ENCODE data around the gene ANGPTL5. TPM values are rescaled to one million over a fixed set of nuclear protein-coding genes. Genes with fewer than 3 reads are reported as not detected.
A peak's percentile ranks its signal among the peaks of the same experiment; 100 is the strongest.
"Not testable (repeated sequence)": the region's sequence is repeated elsewhere in the genome, so short reads cannot be mapped to it uniquely, and the experiment has no call there.

The ANGPTL5 gene
- not detected for total RNA-seq

GRCh38 chr11:101916422-101916821 lies at the start of gene ANGPTL5:
Gene ANGPTL5 (minus strand): TSS chr11:101916522. CDS start chr11:101907909, 8,613 bp downstream.
- peak within 1 kb of the TSS; percentile 90 for H3K4me3 Mint-ChIP-seq
- H3K36me3 Mint-ChIP-seq (ENCODE audit: low read depth), result no peaks in the 10 kb centered on the region
- ATAC-seq (replicated peaks), result no peak
- no peaks in the 10 kb centered on the region for H3K9me3 Mint-ChIP-seq
- H3K27me3 Mint-ChIP-seq, result peaks cover 5% of the 10 kb centered on the region
- H3K27ac Mint-ChIP-seq, result peak within 1 kb of the TSS; percentile 83
- peaks cover 20% of the 10 kb centered on the region for H3K4me1 Mint-ChIP-seq

- H3K36me3 Mint-ChIP-seq (ENCODE audit: low read depth), result peaks cover 21% of the 10 kb centered on the region
- ATAC-seq (replicated peaks); H3K27ac Mint-ChIP-seq; H3K4me3 Mint-ChIP-seq; H3K27me3 Mint-ChIP-seq; H3K9me3 Mint-ChIP-seq; H3K4me1 Mint-ChIP-seq: not testable (repeated sequence)
Observed at GRCh38 chr11:101964200-101964599, 47.9 kb upstream of the ANGPTL5 start.

GRCh38 chr11:101960231-101960630 lies 43.9 kb upstream of the ANGPTL5 start:
- ATAC-seq (replicated peaks), result no peak
- Mint-ChIP-seq H3K36me3 (ENCODE audit: low read depth) (peaks cover 23% of the 10 kb centered on the region), H3K4me3 (no peak overlapping the region), H3K27me3 (no peaks in the 10 kb centered on the region), H3K27ac (no peak overlapping the region), H3K9me3 (no peaks in the 10 kb centered on the region), H3K4me1 (no peaks in the 10 kb centered on the region)

GRCh38 chr11:101955701-101956100 lies 39.4 kb upstream of the ANGPTL5 start:
- Mint-ChIP-seq H3K4me3 (no peak overlapping the region), H3K27me3 (no peaks in the 10 kb centered on the region), H3K36me3 (ENCODE audit: low read depth) (peaks cover 7% of the 10 kb centered on the region), H3K4me1 (no peaks in the 10 kb centered on the region), H3K27ac (no peak overlapping the region), H3K9me3 (no peaks in the 10 kb centered on the region)
- no peak for ATAC-seq (replicated peaks)

- no peaks in the 10 kb centered on the region for H3K27me3 Mint-ChIP-seq
Observed at GRCh38 chr11:101955278-101955677, 39.0 kb upstream of the ANGPTL5 start.

GRCh38 chr11:101949680-101950220 lies 33.4 kb upstream of the ANGPTL5 start:
- no peak for ATAC-seq (replicated peaks)
- Mint-ChIP-seq H3K4me3 (no peak overlapping the region), H3K36me3 (ENCODE audit: low read depth) (peaks cover 10% of the 10 kb centered on the region), H3K9me3 (no peaks in the 10 kb centered on the region), H3K27ac (no peak overlapping the region), H3K27me3 (no peaks in the 10 kb centered on the region), H3K4me1 (no peaks in the 10 kb centered on the region)

More at GRCh38 chr11:101955278-101955677, 39.0 kb upstream of the ANGPTL5 start:
- no peak for ATAC-seq (replicated peaks)
- H3K4me3 Mint-ChIP-seq, result no peak overlapping the region
- H3K27ac Mint-ChIP-seq, result no peak overlapping the region
- peaks cover 7% of the 10 kb centered on the region for H3K36me3 Mint-ChIP-seq (ENCODE audit: low read depth)
- H3K4me1 Mint-ChIP-seq, result no peaks in the 10 kb centered on the region
- H3K9me3 Mint-ChIP-seq, result no peaks in the 10 kb centered on the region

GRCh38 chr11:101945448-101945847 lies 29.1 kb upstream of the ANGPTL5 start:
- peaks cover 10% of the 10 kb centered on the region for H3K36me3 Mint-ChIP-seq (ENCODE audit: low read depth)
- H3K9me3 Mint-ChIP-seq, result no peaks in the 10 kb centered on the region
- H3K4me3 Mint-ChIP-seq, result no peak overlapping the region
- no peaks in the 10 kb centered on the region for H3K27me3 Mint-ChIP-seq
- H3K4me1 Mint-ChIP-seq, result no peaks in the 10 kb centered on the region
- no peak overlapping the region for H3K27ac Mint-ChIP-seq
- ATAC-seq (replicated peaks), result no peak

- H3K27ac Mint-ChIP-seq, result no peak overlapping the region
- H3K9me3 Mint-ChIP-seq, result no peaks in the 10 kb centered on the region
- peaks cover 10% of the 10 kb centered on the region for H3K36me3 Mint-ChIP-seq (ENCODE audit: low read depth)
- no peaks in the 10 kb centered on the region for H3K4me1 Mint-ChIP-seq
- no peak for ATAC-seq (replicated peaks)
- H3K27me3 Mint-ChIP-seq, result no peaks in the 10 kb centered on the region
- no peak overlapping the region for H3K4me3 Mint-ChIP-seq
Observed at GRCh38 chr11:101944923-101945322, 28.6 kb upstream of the ANGPTL5 start.

GRCh38 chr11:101940901-101941520 lies 24.7 kb upstream of the ANGPTL5 start:
- Mint-ChIP-seq H3K9me3 (no peaks in the 10 kb centered on the region), H3K36me3 (ENCODE audit: low read depth) (peaks cover 10% of the 10 kb centered on the region), H3K4me1 (no peaks in the 10 kb centered on the region), H3K4me3 (no peak overlapping the region), H3K27ac (no peak overlapping the region), H3K27me3 (no peaks in the 10 kb centered on the region)
- no peak for ATAC-seq (replicated peaks)

- no peaks in the 10 kb centered on the region for H3K27me3 Mint-ChIP-seq
- H3K9me3 Mint-ChIP-seq, result no peaks in the 10 kb centered on the region
- no peaks in the 10 kb centered on the region for H3K36me3 Mint-ChIP-seq (ENCODE audit: low read depth)
- no peak overlapping the region for H3K4me3 Mint-ChIP-seq
- ATAC-seq (replicated peaks), result no peak
- H3K4me1 Mint-ChIP-seq, result no peaks in the 10 kb centered on the region
- no peak overlapping the region for H3K27ac Mint-ChIP-seq
Observed at GRCh38 chr11:101931692-101932091, 15.4 kb upstream of the ANGPTL5 start.

- Mint-ChIP-seq H3K4me1 (no peaks in the 10 kb centered on the region), H3K36me3 (ENCODE audit: low read depth) (no peaks in the 10 kb centered on the region), H3K9me3 (no peaks in the 10 kb centered on the region), H3K4me3 (no peak overlapping the region), H3K27ac (no peak overlapping the region), H3K27me3 (no peaks in the 10 kb centered on the region)
- ATAC-seq (replicated peaks), result no peak
Observed at GRCh38 chr11:101929294-101929915, 13.1 kb upstream of the ANGPTL5 start.

GRCh38 chr11:101923554-101923953 lies 7.2 kb upstream of the ANGPTL5 start:
- Mint-ChIP-seq H3K27me3 (no peaks in the 10 kb centered on the region), H3K27ac (no peak overlapping the region), H3K4me1 (no peaks in the 10 kb centered on the region), H3K36me3 (ENCODE audit: low read depth) (no peaks in the 10 kb centered on the region), H3K4me3 (no peak overlapping the region), H3K9me3 (no peaks in the 10 kb centered on the region)
- no peak for ATAC-seq (replicated peaks)

GRCh38 chr11:101920992-101921391 lies 4.7 kb upstream of the ANGPTL5 start:
- Mint-ChIP-seq H3K27ac (no peak overlapping the region), H3K4me3 (no peak overlapping the region), H3K27me3 (no peaks in the 10 kb centered on the region), H3K9me3 (no peaks in the 10 kb centered on the region), H3K36me3 (ENCODE audit: low read depth) (no peaks in the 10 kb centered on the region), H3K4me1 (peaks cover 9% of the 10 kb centered on the region)
- no peak for ATAC-seq (replicated peaks)

- peaks cover 20% of the 10 kb centered on the region for H3K4me1 Mint-ChIP-seq
- no peaks in the 10 kb centered on the region for H3K27me3 Mint-ChIP-seq
Observed at GRCh38 chr11:101917226-101917625, 904 bp upstream of the ANGPTL5 start.

GRCh38 chr11:101915791-101916291 lies 481 bp downstream of the ANGPTL5 start:
- Mint-ChIP-seq H3K4me3 (peak overlapping the region; percentile 90), H3K9me3 (no peaks in the 10 kb centered on the region), H3K4me1 (peaks cover 20% of the 10 kb centered on the region), H3K36me3 (ENCODE audit: low read depth) (no peaks in the 10 kb centered on the region), H3K27ac (peak overlapping the region; percentile 83), H3K27me3 (peaks cover 5% of the 10 kb centered on the region)
- no peak for ATAC-seq (replicated peaks)

More at GRCh38 chr11:101917226-101917625, 904 bp upstream of the ANGPTL5 start:
- ATAC-seq (replicated peaks), result no peak
- H3K27ac Mint-ChIP-seq, result no peak overlapping the region
- no peak overlapping the region for H3K4me3 Mint-ChIP-seq
- H3K9me3 Mint-ChIP-seq, result no peaks in the 10 kb centered on the region
- H3K36me3 Mint-ChIP-seq (ENCODE audit: low read depth), result no peaks in the 10 kb centered on the region
